SKM-1 (cell line): ENCODE results near the gene DLG2.
"Not testable (repeated sequence)": the region's sequence is repeated elsewhere in the genome, so short reads cannot be mapped to it uniquely, and the experiment has no call there.

Source experiments
- DNase-seq: peaks from one replicate; lab custom pipeline; 2025; ENCODE audit not compliant: unreplicated experiment; lab: John Stamatoyannopoulos, UW

The DLG2 gene

GRCh38 chr11:85238906-85239305, 388.2 kb downstream of the DLG2 start:
- no peak for DNase-seq

- not testable (repeated sequence) for DNase-seq
These were observed 389.1 kb downstream of the DLG2 start for GRCh38 chr11:85238038-85238437.

- DNase-seq = no peak
These were observed 390.9 kb downstream of the DLG2 start for GRCh38 chr11:85236211-85236610.

- DNase-seq = no peak
These were observed 394.6 kb downstream of the DLG2 start for GRCh38 chr11:85232559-85232958.

GRCh38 chr11:85231588-85231987, 395.6 kb downstream of the DLG2 start:
- no peak for DNase-seq

- DNase-seq = not testable (repeated sequence)
These were observed 397.4 kb downstream of the DLG2 start for GRCh38 chr11:85229723-85230122.

GRCh38 chr11:85196968-85197367, 430.2 kb downstream of the DLG2 start:
- DNase-seq = no peak

GRCh38 chr11:85195934-85196333, 431.2 kb downstream of the DLG2 start:
- no peak for DNase-seq

- DNase-seq = no peak
These were observed 439.2 kb downstream of the DLG2 start for GRCh38 chr11:85187992-85188391.

- no peak for DNase-seq
These were observed 442.4 kb downstream of the DLG2 start for GRCh38 chr11:85184721-85185120.

GRCh38 chr11:85182441-85183387, 444.4 kb downstream of the DLG2 start:
- no peak for DNase-seq

- no peak for DNase-seq
These were observed 446.6 kb downstream of the DLG2 start for GRCh38 chr11:85180528-85180927.

- DNase-seq = no peak
These were observed 455.4 kb downstream of the DLG2 start for GRCh38 chr11:85171648-85172257.

- no peak for DNase-seq
These were observed 457.0 kb downstream of the DLG2 start for GRCh38 chr11:85170184-85170583.

- no peak for DNase-seq
These were observed 459.7 kb downstream of the DLG2 start for GRCh38 chr11:85167471-85167870.

- DNase-seq = no peak
These were observed 460.1 kb downstream of the DLG2 start for GRCh38 chr11:85167038-85167437.

GRCh38 chr11:85165819-85166218, 461.3 kb downstream of the DLG2 start:
- DNase-seq = no peak

- DNase-seq = no peak
These were observed 462.4 kb downstream of the DLG2 start for GRCh38 chr11:85164743-85165142.

GRCh38 chr11:85154294-85154693, 472.9 kb downstream of the DLG2 start:
- no peak for DNase-seq

- DNase-seq = no peak
These were observed 489.5 kb downstream of the DLG2 start for GRCh38 chr11:85137597-85137996.

- no peak for DNase-seq
These were observed 493.5 kb downstream of the DLG2 start for GRCh38 chr11:85133636-85134035.

- no peak for DNase-seq
These were observed 494.1 kb downstream of the DLG2 start for GRCh38 chr11:85132851-85133585.
